ENCODE results near the gene TBC1D2B.

TBC1D2B gene

GRCh38 chr15:78061963-78062427, 15.5 kb downstream of the TBC1D2B start:
- H3K4ac ChIP-seq (ENCODE audit: low read depth, low read length): no peak overlapping the region
- no CpG with 5 or more reads among the region's 6 CpGs for WGBS (ENCODE audit: extremely low coverage, insufficient coverage, insufficient read length)
- no peaks in the 10 kb centered on the region for H3K79me2 ChIP-seq (ENCODE audit: control insufficient read depth, insufficient read depth, low read length, poor library complexity)
- H3K27me3 ChIP-seq (ENCODE audit: insufficient read depth, low read length): no peaks in the 10 kb centered on the region
- no peak overlapping the region for H2BK5ac ChIP-seq (ENCODE audit: low read depth, low read length, poor library complexity)
- no peak for DNase-seq
- H3K36me3 ChIP-seq (ENCODE audit: control insufficient read depth in 1 of 2, insufficient read depth in 2 of 2, low read length in 2 of 2): no peaks in the 10 kb centered on the region
- H3K27ac ChIP-seq (ENCODE audit: low read depth, low read length): no peak overlapping the region
- no peak overlapping the region for H3K23ac ChIP-seq (ENCODE audit: low read length)
- peaks cover 2 to 9% of the 10 kb centered on the region in 2 experiments for H3K4me1 ChIP-seq (ENCODE audit: control insufficient read depth in 1 of 2, insufficient read depth in 2 of 2, low read length in 2 of 2)
- no peaks in the 10 kb centered on the region for H3K9me3 ChIP-seq (ENCODE audit: insufficient read depth, low read depth, low read length)
- no peak overlapping the region for H3K14ac ChIP-seq (ENCODE audit: low read length)
- no peak overlapping the region for H4K8ac ChIP-seq (ENCODE audit: low read depth, low read length)
- H3K79me1 ChIP-seq (ENCODE audit: low read length): no peaks in the 10 kb centered on the region
- no peak overlapping the region for H2AK5ac ChIP-seq (ENCODE audit: low read length)
- H2BK12ac ChIP-seq (ENCODE audit: low read length): no peak overlapping the region
- no peak overlapping the region for H4K91ac ChIP-seq (ENCODE audit: low read depth, low read length)
- no peak overlapping the region for H2BK120ac ChIP-seq (ENCODE audit: insufficient read depth, low read length, poor library complexity)
- peak overlapping the region; percentile 2 for H3K4me2 ChIP-seq (ENCODE audit: low read length)
- no peak overlapping the region for H2AFZ ChIP-seq (ENCODE audit: insufficient read depth, low read length, poor library complexity)
- H3K18ac ChIP-seq (ENCODE audit: low read length): no peak overlapping the region
- H3K4me3 ChIP-seq (ENCODE audit: low read depth, low read length): no peak overlapping the region
- H3K9ac ChIP-seq (ENCODE audit: low read length): no peak overlapping the region
- no peak overlapping the region for H4K12ac ChIP-seq (ENCODE audit: low read depth, low read length)

GRCh38 chr15:78060232-78060631, 17.3 kb downstream of the TBC1D2B start:
- Histone ChIP-seq H3K18ac (ENCODE audit: low read length) (no peak overlapping the region), H3K4me2 (ENCODE audit: low read length) (no peak overlapping the region), H3K4ac (ENCODE audit: low read depth, low read length) (no peak overlapping the region), H3K36me3 (ENCODE audit: control insufficient read depth in 1 of 2, insufficient read depth in 2 of 2, low read length in 2 of 2) (no peaks in the 10 kb centered on the region), H3K9ac (ENCODE audit: low read length) (no peak overlapping the region), H4K8ac (ENCODE audit: low read depth, low read length) (no peak overlapping the region), H2BK5ac (ENCODE audit: low read depth, low read length, poor library complexity) (no peak overlapping the region), H3K14ac (ENCODE audit: low read length) (no peak overlapping the region), H2AK5ac (ENCODE audit: low read length) (no peak overlapping the region), H3K4me3 (ENCODE audit: low read depth, low read length) (no peak overlapping the region), H3K9me3 (ENCODE audit: insufficient read depth, low read depth, low read length) (no peaks in the 10 kb centered on the region), H4K91ac (ENCODE audit: low read depth, low read length) (no peak overlapping the region), H3K79me2 (ENCODE audit: control insufficient read depth, insufficient read depth, low read length, poor library complexity) (no peaks in the 10 kb centered on the region), H2BK12ac (ENCODE audit: low read length) (no peak overlapping the region), H4K12ac (ENCODE audit: low read depth, low read length) (no peak overlapping the region), H3K79me1 (ENCODE audit: low read length) (peaks cover 2% of the 10 kb centered on the region), H2BK120ac (ENCODE audit: insufficient read depth, low read length, poor library complexity) (no peak overlapping the region), H3K27ac (ENCODE audit: low read depth, low read length) (no peak overlapping the region), H2AFZ (ENCODE audit: insufficient read depth, low read length, poor library complexity) (no peak overlapping the region), H3K27me3 (ENCODE audit: insufficient read depth, low read length) (no peaks in the 10 kb centered on the region), H3K23ac (ENCODE audit: low read length) (no peak overlapping the region), H3K4me1 (ENCODE audit: control insufficient read depth in 1 of 2, insufficient read depth in 2 of 2, low read length in 2 of 2) (peaks cover 10 to 11% of the 10 kb centered on the region in 2 experiments)
- WGBS (ENCODE audit: extremely low coverage, insufficient coverage, insufficient read length): no CpG with 5 or more reads among the region's 5 CpGs
- no peak for DNase-seq

GRCh38 chr15:78059110-78059839, 18.2 kb downstream of the TBC1D2B start:
- Histone ChIP-seq H3K9me3 (ENCODE audit: insufficient read depth, low read depth, low read length) (no peaks in the 10 kb centered on the region), H2BK5ac (ENCODE audit: low read depth, low read length, poor library complexity) (no peak overlapping the region), H3K9ac (ENCODE audit: low read length) (no peak overlapping the region), H3K4me2 (ENCODE audit: low read length) (no peak overlapping the region), H3K36me3 (ENCODE audit: control insufficient read depth in 1 of 2, insufficient read depth in 2 of 2, low read length in 2 of 2) (no peaks in the 10 kb centered on the region), H4K8ac (ENCODE audit: low read depth, low read length) (no peak overlapping the region), H2AFZ (ENCODE audit: insufficient read depth, low read length, poor library complexity) (no peak overlapping the region), H3K79me1 (ENCODE audit: low read length) (peaks cover 2% of the 10 kb centered on the region), H3K79me2 (ENCODE audit: control insufficient read depth, insufficient read depth, low read length, poor library complexity) (no peaks in the 10 kb centered on the region), H3K27me3 (ENCODE audit: insufficient read depth, low read length) (no peaks in the 10 kb centered on the region), H3K14ac (ENCODE audit: low read length) (no peak overlapping the region), H3K23ac (ENCODE audit: low read length) (no peak overlapping the region), H2AK5ac (ENCODE audit: low read length) (no peak overlapping the region), H2BK12ac (ENCODE audit: low read length) (no peak overlapping the region), H4K91ac (ENCODE audit: low read depth, low read length) (no peak overlapping the region), H2BK120ac (ENCODE audit: insufficient read depth, low read length, poor library complexity) (no peak overlapping the region), H3K4me3 (ENCODE audit: low read depth, low read length) (no peak overlapping the region), H3K18ac (ENCODE audit: low read length) (no peak overlapping the region), H3K4me1 (ENCODE audit: control insufficient read depth in 1 of 2, insufficient read depth in 2 of 2, low read length in 2 of 2) (peaks cover 8 to 11% of the 10 kb centered on the region in 2 experiments), H3K27ac (ENCODE audit: low read depth, low read length) (no peak overlapping the region), H3K4ac (ENCODE audit: low read depth, low read length) (peak overlapping the region; percentile 15), H4K12ac (ENCODE audit: low read depth, low read length) (no peak overlapping the region)
- WGBS (ENCODE audit: extremely low coverage, insufficient coverage, insufficient read length): no CpG with 5 or more reads among the region's 3 CpGs
- no peak for DNase-seq

- Histone ChIP-seq H4K8ac (ENCODE audit: low read depth, low read length) (no peak overlapping the region), H3K23ac (ENCODE audit: low read length) (no peak overlapping the region), H4K91ac (ENCODE audit: low read depth, low read length) (no peak overlapping the region), H3K27me3 (ENCODE audit: insufficient read depth, low read length) (no peaks in the 10 kb centered on the region), H3K9ac (ENCODE audit: low read length) (no peak overlapping the region), H3K9me3 (ENCODE audit: insufficient read depth, low read depth, low read length) (no peaks in the 10 kb centered on the region), H2BK12ac (ENCODE audit: low read length) (no peak overlapping the region), H4K12ac (ENCODE audit: low read depth, low read length) (no peak overlapping the region), H2BK120ac (ENCODE audit: insufficient read depth, low read length, poor library complexity) (no peak overlapping the region), H2AK5ac (ENCODE audit: low read length) (peak overlapping the region; percentile 19), H3K36me3 (ENCODE audit: control insufficient read depth in 1 of 2, insufficient read depth in 2 of 2, low read length in 2 of 2) (peaks cover 0 to 2% of the 10 kb centered on the region in 2 experiments), H3K4me2 (ENCODE audit: low read length) (no peak overlapping the region), H3K79me2 (ENCODE audit: control insufficient read depth, insufficient read depth, low read length, poor library complexity) (no peaks in the 10 kb centered on the region), H2AFZ (ENCODE audit: insufficient read depth, low read length, poor library complexity) (no peak overlapping the region), H2BK5ac (ENCODE audit: low read depth, low read length, poor library complexity) (no peak overlapping the region), H3K4me1 (ENCODE audit: control insufficient read depth in 1 of 2, insufficient read depth in 2 of 2, low read length in 2 of 2) (peaks cover 8 to 11% of the 10 kb centered on the region in 2 experiments), H3K4me3 (ENCODE audit: low read depth, low read length) (no peak overlapping the region), H3K4ac (ENCODE audit: low read depth, low read length) (peak overlapping the region; percentile 55), H3K18ac (ENCODE audit: low read length) (peak overlapping the region; percentile 33), H3K27ac (ENCODE audit: low read depth, low read length) (no peak overlapping the region), H3K79me1 (ENCODE audit: low read length) (peaks cover 2% of the 10 kb centered on the region), H3K14ac (ENCODE audit: low read length) (no peak overlapping the region)
- no CpG with 5 or more reads among the region's 10 CpGs for WGBS (ENCODE audit: extremely low coverage, insufficient coverage, insufficient read length)
- DNase-seq: no peak
Measured at GRCh38 chr15:78058401-78058935, 19.0 kb downstream of the TBC1D2B start.

Measured in trophoblast cell (in vitro differentiated cells and primary cell).